H1 (cell line): ENCODE measurements around the gene CLDN3.

Experiments
- BRCA1 ChIP-seq: IDR thresholded peaks from 2 replicates; pipeline ENCODE4 v1.6.1; 2012; ENCODE audit warnings: low read depth, low read length, improper control_type of control experiment
- CTCF ChIP-seq, 3 experiments: IDR thresholded peaks; 1 replicate in 2 of 3; 2 replicates in 1 of 3; pipeline versions ENCODE4 v1.5.1 to v1.6.1; 2011; ENCODE audit warnings: low read length in 3 of 3, mild to moderate bottlenecking in 3 of 3, inconsistent platforms in 2 of 3, low read depth in 1 of 3, moderate library complexity in 1 of 3; ENCODE audit not compliant: insufficient read depth in 1 of 3; ENCODE audit errors: control extremely low read depth in 1 of 3
- POLR2A ChIP-seq, 2 experiments: IDR thresholded peaks; 1 replicate in 1 of 2; 2 replicates in 1 of 2; pipeline ENCODE4 v1.6.1; 2011; ENCODE audit warnings: low read depth in 2 of 2, low read length in 2 of 2, mild to moderate bottlenecking in 2 of 2; ENCODE audit errors: control extremely low read depth in 1 of 2
- RAD21 ChIP-seq, 2 experiments: IDR thresholded peaks in 1 of 2; conservative IDR thresholded peaks in 1 of 2; 2 replicates each; pipeline ENCODE4 v1.6.1; 2011; ENCODE audit warnings: low read depth in 2 of 2, low read length in 2 of 2, improper control_type of control experiment in 1 of 2, inconsistent platforms in 1 of 2, mild to moderate bottlenecking in 1 of 2, moderate library complexity in 1 of 2
- TAF1 ChIP-seq: IDR thresholded peaks from 2 replicates; pipeline ENCODE4 v1.6.1; 2011; ENCODE audit warnings: mild to moderate bottlenecking, low read depth, low read length

DNA sequence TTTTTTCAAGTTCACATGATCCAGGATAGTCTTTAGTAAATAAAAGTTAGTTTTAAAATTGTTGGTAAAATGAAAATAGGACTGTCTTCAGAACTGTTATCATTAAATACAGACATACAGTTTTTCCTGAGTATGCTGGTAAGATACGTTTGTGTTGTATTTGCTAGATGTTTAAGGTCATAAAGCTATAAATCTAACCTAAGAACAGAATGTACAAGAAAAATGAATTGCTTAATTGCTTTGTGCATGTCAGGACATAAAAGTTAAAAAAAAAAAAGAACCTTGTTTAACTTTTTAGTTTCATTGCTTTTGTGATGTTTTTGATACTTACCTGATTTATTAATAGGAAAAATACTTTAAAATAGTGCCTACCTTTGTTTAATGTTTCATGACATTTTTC lies 31.5 kb upstream of the CLDN3 start:
- no peak for TF ChIP-seq BRCA1
- no peak for TF ChIP-seq POLR2A (IDR thresholded peaks at IDR 0.05; ENCODE audit: control extremely low read depth in 1 of 2, low read depth in 2 of 2, low read length in 2 of 2)
- TF ChIP-seq RAD21 (IDR thresholded peaks at IDR 0.05 in 1 of 2, conservative IDR thresholded peaks at IDR 0.05 in 1 of 2; ENCODE audit: low read depth in 2 of 2, low read length in 2 of 2): no peak
- no peak for TF ChIP-seq TAF1
- TF ChIP-seq CTCF (IDR thresholded peaks at IDR 0.05; ENCODE audit: control extremely low read depth in 1 of 3, insufficient read depth in 1 of 3, low read depth in 1 of 3, low read length in 3 of 3): no peak
